Mucosa of rectum (tissue), 2 donors: ENCODE data around the gene TBC1D22A.
A peak's percentile ranks its signal among the peaks of the same experiment; 100 is the strongest.
"Not testable (repeated sequence)": the region's sequence is repeated elsewhere in the genome, so short reads cannot be mapped to it uniquely, and the experiment has no call there.

Source experiments
- H3K27ac ChIP-seq, 2 donors: one replicate each; pipeline ENCODE4 v1.7.0; 2013; ENCODE audit warnings: inconsistent platforms in 2 of 2, low read depth in 2 of 2, low read length in 2 of 2
- H3K27me3 ChIP-seq, 2 donors: one replicate each; pipeline ENCODE4 v1.7.0; 2013; ENCODE audit warnings: low read length in 2 of 2; ENCODE audit not compliant: control insufficient read depth in 2 of 2, insufficient read depth in 2 of 2
- H3K36me3 ChIP-seq, 2 donors: one replicate each; pipeline ENCODE4 v1.7.0; 2013; ENCODE audit warnings: low read length in 2 of 2; ENCODE audit not compliant: control insufficient read depth in 2 of 2, insufficient read depth in 2 of 2
- H3K4me1 ChIP-seq, 2 donors: one replicate each; pipeline ENCODE4 v1.7.0; 2013; ENCODE audit warnings: low read length in 2 of 2, mild to moderate bottlenecking in 1 of 2; ENCODE audit not compliant: control insufficient read depth in 2 of 2, insufficient read depth in 2 of 2
- H3K4me3 ChIP-seq, 2 donors: one replicate each; pipeline ENCODE4 v1.7.0; 2013; ENCODE audit warnings: low read length in 2 of 2
- H3K9ac ChIP-seq, 2 donors: one replicate each; pipeline ENCODE4 v1.7.0; 2013; ENCODE audit warnings: low read length in 2 of 2, low read depth in 1 of 2, mild to moderate bottlenecking in 1 of 2
- H3K9me3 ChIP-seq, 2 donors: one replicate each; pipeline ENCODE4 v1.7.0; 2013; ENCODE audit warnings: low read length in 2 of 2; ENCODE audit not compliant: control insufficient read depth in 2 of 2
- donor health status: healthy.
- donor health status: Normal muscosa, but diverticular disease.

TBC1D22A gene

DNA sequence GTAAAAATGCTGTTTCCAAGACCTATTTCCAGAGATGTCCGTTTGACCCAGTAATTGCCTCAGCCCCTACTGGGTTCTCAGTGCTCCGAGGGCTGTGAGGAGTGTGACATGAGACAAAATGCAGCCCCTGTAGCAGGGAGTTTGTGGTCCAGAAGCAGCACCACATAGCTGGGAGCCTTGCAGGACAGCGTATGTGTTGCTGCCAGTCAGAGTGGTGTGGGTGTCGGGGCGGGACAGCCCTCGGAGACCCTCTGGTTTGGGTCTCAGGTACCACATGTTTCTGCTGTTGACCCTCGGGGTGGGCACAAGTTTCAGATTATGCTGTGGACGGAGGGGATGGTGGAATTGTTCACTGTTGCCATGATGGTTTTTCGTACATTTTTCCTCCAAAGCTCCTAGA is 17.2 kb downstream of the TBC1D22A start:
- H3K27ac ChIP-seq = no peak overlapping the region
- H3K9me3 ChIP-seq = no peaks in the 10 kb centered on the region
- no peaks in the 10 kb centered on the region for H3K27me3 ChIP-seq
- no peak overlapping the region for H3K9ac ChIP-seq
- H3K4me1 ChIP-seq = peaks cover 31 to 33% of the 10 kb centered on the region in 2 donors
- H3K4me3 ChIP-seq = no peak overlapping the region
- H3K36me3 ChIP-seq = peaks cover 3 to 6% of the 10 kb centered on the region in 2 donors

DNA sequence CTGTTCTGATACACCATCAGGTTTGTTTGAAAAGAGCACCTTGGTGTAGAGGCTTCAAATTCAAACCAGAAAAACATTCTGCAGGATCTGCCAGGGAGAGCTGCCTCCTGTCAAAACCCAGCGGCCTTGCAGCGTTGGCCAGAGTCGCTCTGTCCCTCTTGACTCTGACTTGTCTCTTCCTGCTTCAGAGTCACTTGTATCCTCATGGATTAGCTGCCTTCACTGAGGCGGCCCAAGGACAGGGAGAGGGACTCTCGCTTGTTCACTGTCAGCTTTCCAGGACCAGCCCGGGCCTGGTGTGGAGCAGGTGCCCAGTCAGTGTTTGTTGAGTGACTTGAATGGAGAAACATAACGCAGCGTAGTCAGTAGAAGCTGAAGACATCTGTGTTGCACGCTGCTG is 18.0 kb downstream of the TBC1D22A start:
- Histone ChIP-seq H3K36me3 (peaks cover 3 to 6% of the 10 kb centered on the region in 2 donors), H3K9me3 (no peaks in the 10 kb centered on the region), H3K9ac (no peak overlapping the region), H3K27ac (peak overlapping the region; percentile 15 to 23), H3K4me3 (no peak overlapping the region), H3K4me1 (peaks cover 23 to 25% of the 10 kb centered on the region in 2 donors), H3K27me3 (no peaks in the 10 kb centered on the region)

DNA sequence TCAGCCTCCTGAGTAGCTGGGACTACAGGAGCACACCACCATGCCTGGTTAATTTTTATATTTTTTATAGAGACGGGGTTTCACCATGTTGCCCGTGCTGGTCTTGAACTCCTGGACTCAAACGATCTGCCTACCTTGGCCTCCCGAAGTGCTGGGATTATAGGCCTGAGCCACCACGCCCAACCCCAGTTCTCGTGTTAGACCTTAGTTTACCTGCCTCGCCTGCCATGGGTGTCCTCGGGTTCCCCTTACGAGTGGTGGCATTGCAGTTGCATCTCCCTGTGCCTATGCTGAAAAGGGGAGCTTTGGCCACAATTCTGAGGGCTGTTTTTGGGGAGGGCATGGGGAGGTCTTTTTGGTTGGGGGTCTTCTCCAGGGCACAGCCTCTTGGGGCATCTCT is 18.8 kb downstream of the TBC1D22A start:
- H3K27ac ChIP-seq = no peak overlapping the region

DNA sequence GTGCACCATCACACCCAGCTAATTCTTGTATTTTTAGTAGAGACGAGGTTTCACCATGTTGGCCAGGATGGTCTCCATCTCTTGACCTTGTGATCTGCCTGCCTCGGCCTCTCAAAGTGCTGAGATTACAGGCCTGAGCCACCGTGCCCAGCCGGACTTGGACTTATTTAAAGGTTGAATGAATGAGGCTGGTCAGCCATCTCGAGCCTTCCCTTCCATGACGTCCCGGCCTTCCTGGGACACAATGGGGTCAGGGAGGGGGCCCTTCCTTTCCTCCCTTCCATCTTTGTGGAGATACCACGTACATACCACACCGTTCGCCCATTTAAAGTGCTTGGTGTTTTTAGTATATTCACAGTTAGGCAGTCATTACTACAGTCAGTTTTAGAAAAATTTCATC is 19.8 kb downstream of the TBC1D22A start:
- H3K9me3 ChIP-seq, H3K27ac ChIP-seq, H3K4me1 ChIP-seq, H3K9ac ChIP-seq, H3K27me3 ChIP-seq, H3K4me3 ChIP-seq, H3K36me3 ChIP-seq: not testable (repeated sequence)

More for the DNA sequence above, 18.8 kb downstream of the TBC1D22A start:
- Histone ChIP-seq H3K9ac (no peak overlapping the region), H3K36me3 (peaks cover 3 to 6% of the 10 kb centered on the region in 2 donors), H3K4me3 (no peak overlapping the region), H3K4me1 (peaks cover 15 to 16% of the 10 kb centered on the region in 2 donors), H3K27me3 (no peaks in the 10 kb centered on the region), H3K9me3 (no peaks in the 10 kb centered on the region)

DNA sequence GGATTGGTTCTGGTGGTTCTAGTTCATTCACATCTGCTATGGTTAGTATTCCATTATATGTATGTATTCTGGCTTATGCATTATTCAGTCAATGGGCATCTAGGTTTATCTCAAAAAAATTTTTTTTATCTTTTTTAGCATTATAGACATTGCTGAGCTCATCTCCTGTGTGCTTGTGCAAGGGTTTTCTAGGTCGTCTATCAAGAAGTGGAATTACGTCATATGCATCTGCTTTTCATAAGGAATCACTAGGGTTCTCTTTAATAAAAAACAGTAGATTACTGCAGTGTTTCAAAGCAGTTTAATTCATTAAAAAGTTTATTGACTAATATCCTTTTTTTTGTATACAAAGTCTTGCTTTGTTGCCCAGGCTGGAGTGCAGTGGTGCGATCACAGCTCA is 21.3 kb downstream of the TBC1D22A start:
- Histone ChIP-seq H3K27ac (no peak overlapping the region), H3K36me3 (peaks cover 3% of the 10 kb centered on the region in 2 donors)

DNA sequence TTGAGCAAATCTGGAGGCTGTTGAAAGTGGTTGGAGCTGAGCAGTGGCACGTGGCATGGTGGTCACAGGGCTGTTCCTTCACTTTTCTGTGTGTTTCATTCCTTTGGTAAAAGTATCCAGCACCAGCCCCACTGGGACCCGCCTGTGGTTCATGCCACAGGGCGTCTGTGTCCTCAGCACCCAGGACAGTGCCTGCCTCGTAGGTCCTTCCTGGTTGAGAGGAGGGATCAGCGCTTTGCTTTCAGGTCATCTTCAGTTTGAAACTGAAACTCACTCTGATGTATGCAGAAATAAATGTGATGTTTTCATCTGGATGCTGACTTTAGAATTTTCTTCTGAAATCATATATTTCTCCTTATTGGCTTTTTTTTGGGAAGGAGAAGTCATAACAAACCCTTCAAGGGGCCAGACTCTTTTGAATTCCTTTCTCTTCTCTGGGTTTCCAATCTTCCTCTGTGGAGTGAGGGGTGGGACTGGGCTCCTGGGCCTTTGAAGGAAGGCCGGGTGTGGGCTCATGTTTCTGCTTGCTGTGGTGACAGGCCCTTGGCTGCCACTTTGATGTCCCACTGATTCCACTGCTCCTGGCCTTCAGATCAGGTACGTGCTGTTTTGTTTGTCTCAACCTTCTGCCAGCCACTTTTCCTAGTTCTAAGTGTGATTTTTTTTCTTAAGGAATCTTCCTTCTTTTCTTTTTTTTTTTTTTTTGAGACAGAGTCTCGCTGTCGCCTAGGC is 26.2 kb downstream of the TBC1D22A start:
- no peak overlapping the region for H3K9ac ChIP-seq
- peaks cover 3 to 4% of the 10 kb centered on the region in 2 donors for H3K4me1 ChIP-seq
- H3K9me3 ChIP-seq = no peaks in the 10 kb centered on the region
- peaks cover 10 to 12% of the 10 kb centered on the region in 2 donors for H3K36me3 ChIP-seq
- H3K27me3 ChIP-seq = no peaks in the 10 kb centered on the region
- H3K4me3 ChIP-seq = no peak overlapping the region
- H3K27ac ChIP-seq = no peak overlapping the region

More for the DNA sequence above, 21.3 kb downstream of the TBC1D22A start:
- H3K9ac ChIP-seq = no peak overlapping the region
- H3K9me3 ChIP-seq = no peaks in the 10 kb centered on the region
- H3K4me3 ChIP-seq = no peak overlapping the region
- no peaks in the 10 kb centered on the region for H3K27me3 ChIP-seq
- peaks cover 5 to 9% of the 10 kb centered on the region in 2 donors for H3K4me1 ChIP-seq

DNA sequence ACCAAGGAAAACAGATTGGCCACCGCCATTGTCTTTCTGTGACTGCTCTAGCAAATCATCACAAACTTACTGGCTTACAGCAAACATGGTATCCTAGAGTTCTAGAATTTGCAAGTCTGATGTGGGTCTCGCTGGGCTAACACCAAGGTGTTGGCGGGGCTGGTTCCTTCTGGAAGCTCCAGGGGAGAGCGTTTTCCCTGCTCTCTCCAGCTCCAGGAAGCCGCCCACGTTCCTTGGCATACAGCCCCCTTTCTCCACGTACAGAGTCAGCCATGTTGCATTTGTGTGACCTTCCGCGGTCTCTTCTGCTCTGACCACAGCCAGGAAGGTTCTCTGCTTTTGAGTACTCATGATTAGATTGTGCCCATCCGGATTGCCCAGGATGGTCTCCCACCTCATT is 27.5 kb downstream of the TBC1D22A start:
- peaks cover 3 to 4% of the 10 kb centered on the region in 2 donors for H3K4me1 ChIP-seq
- no peak overlapping the region for H3K27ac ChIP-seq
- H3K36me3 ChIP-seq = peaks cover 23% of the 10 kb centered on the region in 2 donors

DNA sequence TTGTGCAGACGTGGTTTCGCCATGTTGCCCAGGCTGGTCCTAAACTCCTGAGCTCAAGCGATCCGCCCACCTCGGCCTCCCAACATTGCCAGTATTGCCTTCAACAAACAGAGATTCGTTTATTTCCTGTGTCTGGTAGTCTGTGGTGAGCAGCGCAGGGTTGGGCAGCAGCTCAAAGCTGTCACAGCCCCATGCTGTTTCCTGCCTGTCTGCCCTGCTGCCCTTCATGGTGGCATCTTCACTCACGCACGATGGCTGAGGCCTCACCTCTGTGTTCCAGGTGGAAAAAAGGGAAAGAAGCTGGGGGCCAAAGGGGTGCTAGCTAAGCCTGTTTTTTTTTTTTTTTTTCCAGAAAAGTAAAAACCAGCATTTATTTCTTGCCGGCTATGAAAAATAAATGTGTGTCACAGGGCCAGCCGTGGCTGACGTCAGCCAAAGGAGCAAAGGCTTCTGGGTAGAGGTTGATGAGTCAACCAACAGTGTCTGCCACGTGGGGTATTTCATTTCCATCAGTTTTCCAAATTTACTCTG is 28.8 kb downstream of the TBC1D22A start:
- H3K4me1 ChIP-seq = peaks cover 3 to 4% of the 10 kb centered on the region in 2 donors
- H3K9me3 ChIP-seq = no peaks in the 10 kb centered on the region
- H3K4me3 ChIP-seq = no peak overlapping the region
- peaks cover 31% of the 10 kb centered on the region in 2 donors for H3K36me3 ChIP-seq
- H3K27ac ChIP-seq = peak overlapping the region; percentile 40 to 63
- H3K27me3 ChIP-seq = no peaks in the 10 kb centered on the region
- H3K9ac ChIP-seq = peak overlapping the region in 1 of 2 donors; percentile 25

More for the DNA sequence above, 27.5 kb downstream of the TBC1D22A start:
- Histone ChIP-seq H3K4me3 (no peak overlapping the region), H3K27me3 (no peaks in the 10 kb centered on the region), H3K9ac (no peak overlapping the region), H3K9me3 (no peaks in the 10 kb centered on the region)

DNA sequence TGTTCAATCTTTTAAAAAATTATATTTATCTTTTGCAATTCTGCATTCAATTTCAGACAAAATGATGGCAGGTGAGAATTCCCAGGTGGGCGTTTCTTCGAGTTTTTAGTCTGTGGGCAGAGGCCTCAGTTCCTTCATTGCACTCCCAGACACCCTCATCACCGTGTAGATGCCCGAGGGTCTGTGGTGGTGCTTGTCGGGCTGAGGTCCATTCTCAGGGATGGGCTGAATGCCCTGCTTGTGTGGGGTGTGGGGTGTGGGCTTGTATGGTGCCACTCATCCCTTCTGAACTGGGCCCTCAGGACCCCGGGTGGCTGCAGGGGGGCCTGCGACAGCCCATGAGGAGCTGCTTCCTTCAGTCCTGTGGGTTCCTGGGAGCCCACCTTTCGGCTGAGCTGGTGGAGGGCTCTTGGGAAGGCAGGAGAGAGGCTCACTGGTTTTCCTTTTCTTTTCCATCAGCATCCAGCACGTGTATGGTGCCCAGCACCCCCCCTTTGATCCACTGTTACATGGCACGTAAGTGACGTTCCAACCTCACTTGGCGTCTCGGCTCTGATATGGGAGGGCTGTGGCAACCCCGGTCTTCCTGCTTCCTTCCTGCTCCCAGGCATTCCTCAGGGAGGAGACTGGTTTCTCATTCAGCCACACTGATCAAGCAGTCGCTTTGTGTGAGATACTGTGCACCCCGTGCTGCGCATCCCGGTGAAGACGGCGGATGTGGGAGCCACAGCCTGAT is 29.8 kb downstream of the TBC1D22A start:
- peak overlapping the region in 1 of 2 donors; percentile 63 for H3K27ac ChIP-seq
- no peak overlapping the region for H3K9ac ChIP-seq

DNA sequence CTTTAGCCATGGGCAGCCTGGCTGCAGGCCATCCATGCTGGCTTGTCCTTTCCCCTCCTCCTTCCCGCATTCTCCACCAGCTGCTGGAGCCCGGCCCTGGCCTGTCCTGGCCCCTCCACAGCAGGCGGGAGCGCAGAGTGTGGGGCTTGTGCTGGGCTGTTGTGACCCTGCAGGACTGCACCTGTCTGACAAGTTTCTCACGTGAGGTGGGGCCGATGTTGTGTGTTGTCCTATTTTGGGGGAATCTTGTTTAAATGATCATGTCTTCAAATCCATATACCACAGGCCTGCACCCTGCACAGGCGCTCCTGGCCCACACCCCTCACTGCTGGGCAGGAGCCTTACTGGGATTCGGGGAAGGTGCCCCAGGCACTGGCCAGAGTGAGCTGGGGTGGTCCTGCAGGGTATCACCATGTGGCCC is 30.4 kb downstream of the TBC1D22A start:
- H3K9me3 ChIP-seq = no peaks in the 10 kb centered on the region
- no peak overlapping the region for H3K27ac ChIP-seq
- H3K27me3 ChIP-seq = no peaks in the 10 kb centered on the region
- peaks cover 3 to 4% of the 10 kb centered on the region in 2 donors for H3K4me1 ChIP-seq
- no peak overlapping the region for H3K9ac ChIP-seq
- H3K36me3 ChIP-seq = peaks cover 32 to 43% of the 10 kb centered on the region in 2 donors
- H3K4me3 ChIP-seq = no peak overlapping the region

More for the DNA sequence above, 29.8 kb downstream of the TBC1D22A start:
- Histone ChIP-seq H3K4me1 (peaks cover 3 to 4% of the 10 kb centered on the region in 2 donors), H3K9me3 (no peaks in the 10 kb centered on the region), H3K4me3 (no peak overlapping the region), H3K27me3 (no peaks in the 10 kb centered on the region), H3K36me3 (peaks cover 31 to 37% of the 10 kb centered on the region in 2 donors)
